OCI-LY3 (cell line): ENCODE measurements around the gene OLFM4.

ENCODE experiments used
- CTCF ChIP-seq: fragments of 200-600, 300-600 bp; sonication (generic); IDR thresholded peaks from 2 replicates; pipeline ENCODE4 v1.5.1; 2014; ENCODE audit warnings: antibody characterized with exemption, low read length, low read depth
- EZH2phosphoT487 ChIP-seq: fragments of 200-600 bp; shearing (Covaris generic); IDR thresholded peaks from 2 replicates; pipeline ENCODE4 v1.6.1; 2018; ENCODE audit warnings: antibody characterized with exemption, mixed run types, low read depth

GRCh38 chr13:53010374-53011105, 18.1 kb upstream of the OLFM4 start:
- no peak for TF ChIP-seq CTCF
- no peak for TF ChIP-seq EZH2phosphoT487
